ENCODE measurements around the gene VIPAS39. TPM values are rescaled to one million over a fixed set of nuclear protein-coding genes. Genes with fewer than 3 reads are reported as not detected.

The VIPAS39 gene
- polyA plus RNA-seq, 1 experiment: 31.3 TPM

DNA sequence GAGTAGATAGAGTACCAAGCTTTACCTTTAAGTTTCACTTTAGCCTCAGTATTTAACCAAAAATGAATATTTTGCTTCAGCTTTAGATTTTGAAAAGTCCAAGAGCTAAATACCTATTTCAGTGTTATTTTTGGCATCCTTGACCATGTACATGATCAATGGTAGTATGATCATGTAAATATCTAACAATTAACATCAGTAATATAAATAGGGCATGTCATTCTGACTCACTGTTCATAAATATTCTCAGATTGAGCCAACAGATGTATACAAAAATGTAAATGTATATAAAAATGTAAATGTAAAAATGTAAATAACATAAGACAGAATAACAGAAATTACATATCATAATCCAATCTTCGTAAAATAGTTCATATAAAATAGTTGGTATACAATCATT lies 18.8 kb downstream of the VIPAS39 start:
- Histone ChIP-seq H3K27me3 (ENCODE audit: control insufficient read depth, insufficient read depth, low read length) (no peaks in the 10 kb centered on the region), H3K36me3 (ENCODE audit: control insufficient read depth, insufficient read depth, low read length) (peaks cover 21% of the 10 kb centered on the region), H3K4me3 (ENCODE audit: low read depth, low read length) (no peak overlapping the region)
- TF ChIP-seq, protein P1, sequence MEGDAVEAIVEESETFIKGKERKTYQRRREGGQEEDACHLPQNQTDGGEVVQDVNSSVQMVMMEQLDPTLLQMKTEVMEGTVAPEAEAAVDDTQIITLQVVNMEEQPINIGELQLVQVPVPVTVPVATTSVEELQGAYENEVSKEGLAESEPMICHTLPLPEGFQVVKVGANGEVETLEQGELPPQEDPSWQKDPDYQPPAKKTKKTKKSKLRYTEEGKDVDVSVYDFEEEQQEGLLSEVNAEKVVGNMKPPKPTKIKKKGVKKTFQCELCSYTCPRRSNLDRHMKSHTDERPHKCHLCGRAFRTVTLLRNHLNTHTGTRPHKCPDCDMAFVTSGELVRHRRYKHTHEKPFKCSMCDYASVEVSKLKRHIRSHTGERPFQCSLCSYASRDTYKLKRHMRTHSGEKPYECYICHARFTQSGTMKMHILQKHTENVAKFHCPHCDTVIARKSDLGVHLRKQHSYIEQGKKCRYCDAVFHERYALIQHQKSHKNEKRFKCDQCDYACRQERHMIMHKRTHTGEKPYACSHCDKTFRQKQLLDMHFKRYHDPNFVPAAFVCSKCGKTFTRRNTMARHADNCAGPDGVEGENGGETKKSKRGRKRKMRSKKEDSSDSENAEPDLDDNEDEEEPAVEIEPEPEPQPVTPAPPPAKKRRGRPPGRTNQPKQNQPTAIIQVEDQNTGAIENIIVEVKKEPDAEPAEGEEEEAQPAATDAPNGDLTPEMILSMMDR (IDR thresholded peaks at IDR 0.05; ENCODE audit: insufficient read depth, low read depth, low read length): no peak
- DNase-seq (ENCODE audit: low read depth): no peak
- ChIA-PET POLR2A (no interaction called here), CTCF (interaction anchor here (0.9 to 1.3 kb wide), 4 partner anchors 12 to 241 kb away, joined by 3 to 5 read pairs (median 4); no protein-coding TSS in a partner anchor)

DNA sequence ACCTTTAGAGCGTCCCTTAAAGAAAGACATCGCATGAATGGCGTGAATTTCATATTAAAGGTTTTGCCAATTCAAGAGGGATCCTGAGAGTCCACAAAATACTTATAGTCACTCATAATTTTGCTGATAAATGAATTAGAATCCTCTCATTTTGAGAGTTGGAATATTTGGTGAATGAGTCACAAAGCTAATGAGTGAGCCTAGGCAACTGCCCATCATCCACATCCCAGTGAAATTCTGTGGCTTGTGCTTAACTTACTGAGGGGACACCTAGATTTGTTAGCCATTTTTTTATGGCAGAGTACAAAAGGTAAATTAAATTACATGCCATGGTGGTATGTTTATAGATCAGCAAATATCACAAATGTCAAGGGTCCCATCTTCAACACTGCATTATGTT lies 21.4 kb downstream of the VIPAS39 start:
- POLR2A ChIA-PET: no interaction called here
- CTCF ChIA-PET: interaction anchor here (1.0 kb wide), 1 partner anchor 24 kb away, joined by 3 read pairs; no protein-coding TSS in a partner anchor
- DNase-seq (ENCODE audit: low read depth): no peak

DNA sequence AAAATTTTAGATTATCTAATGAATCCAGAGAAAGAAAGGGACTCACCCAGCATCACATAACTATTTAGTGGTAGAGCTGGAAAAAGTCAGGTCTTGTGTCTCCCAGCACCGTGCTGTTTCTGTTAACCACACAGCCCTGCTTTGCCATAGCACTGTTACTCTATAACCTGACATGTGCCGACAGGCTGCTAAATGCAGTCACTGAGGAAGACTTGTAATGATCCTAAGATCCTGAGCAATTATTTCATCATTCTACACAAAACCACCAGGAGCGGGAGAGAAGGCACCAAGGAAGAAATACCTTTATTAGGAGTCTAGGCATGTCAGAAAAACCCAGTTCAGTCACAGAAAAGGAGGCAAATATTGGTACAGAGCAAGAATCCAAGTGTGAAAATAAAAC lies 31.0 kb downstream of the VIPAS39 start:
- POLR2A ChIA-PET: no interaction called here
- Histone ChIP-seq H3K36me3 (ENCODE audit: control insufficient read depth, insufficient read depth, low read length) (peaks cover 21% of the 10 kb centered on the region), H3K27me3 (ENCODE audit: control insufficient read depth, insufficient read depth, low read length) (no peaks in the 10 kb centered on the region), H3K4me3 (ENCODE audit: low read depth, low read length) (no peak overlapping the region)
- TF ChIP-seq, protein P1 (IDR thresholded peaks at IDR 0.05; ENCODE audit: insufficient read depth, low read depth, low read length): no peak
- DNase-seq (ENCODE audit: low read depth): no peak
- CTCF ChIA-PET: interaction anchor here (1.3 to 1.5 kb wide), 2 partner anchors 12 to 62 kb away, joined by 3 to 5 read pairs; no protein-coding TSS in a partner anchor

More for the DNA sequence above, 21.4 kb downstream of the VIPAS39 start:
- Histone ChIP-seq H3K4me3 (ENCODE audit: low read depth, low read length) (no peak overlapping the region), H3K36me3 (ENCODE audit: control insufficient read depth, insufficient read depth, low read length) (peaks cover 7% of the 10 kb centered on the region), H3K27me3 (ENCODE audit: control insufficient read depth, insufficient read depth, low read length) (no peaks in the 10 kb centered on the region)
- TF ChIP-seq, protein P1 (IDR thresholded peaks at IDR 0.05; ENCODE audit: insufficient read depth, low read depth, low read length): no peak

DNA sequence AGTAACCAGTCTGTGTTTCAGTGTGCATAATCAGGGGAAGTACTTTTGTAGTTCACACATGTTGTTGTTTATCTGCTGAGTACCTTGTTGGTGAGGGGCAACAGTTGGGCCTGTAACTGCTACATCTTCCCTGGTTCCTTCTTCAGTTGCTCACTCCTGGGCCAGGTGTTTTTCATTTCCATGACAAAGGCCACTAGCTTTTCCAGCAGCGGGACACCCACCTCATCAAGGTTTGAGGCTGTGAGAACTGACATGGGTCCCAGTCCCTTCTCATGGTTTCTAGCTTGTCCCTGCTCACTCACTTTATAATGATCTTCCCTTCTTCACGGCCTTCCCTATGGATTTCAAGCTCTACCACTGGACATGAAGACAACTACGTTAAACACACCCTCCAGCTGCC lies 32.5 kb downstream of the VIPAS39 start:
- TF ChIP-seq, protein P1 (IDR thresholded peaks at IDR 0.05; ENCODE audit: insufficient read depth, low read depth, low read length): no peak
- no peak for DNase-seq (ENCODE audit: low read depth)
- Histone ChIP-seq H3K27me3 (ENCODE audit: control insufficient read depth, insufficient read depth, low read length) (no peaks in the 10 kb centered on the region), H3K4me3 (ENCODE audit: low read depth, low read length) (no peak overlapping the region), H3K36me3 (ENCODE audit: control insufficient read depth, insufficient read depth, low read length) (peaks cover 21% of the 10 kb centered on the region)
- POLR2A ChIA-PET: no interaction called here
- CTCF ChIA-PET: no interaction called here

DNA sequence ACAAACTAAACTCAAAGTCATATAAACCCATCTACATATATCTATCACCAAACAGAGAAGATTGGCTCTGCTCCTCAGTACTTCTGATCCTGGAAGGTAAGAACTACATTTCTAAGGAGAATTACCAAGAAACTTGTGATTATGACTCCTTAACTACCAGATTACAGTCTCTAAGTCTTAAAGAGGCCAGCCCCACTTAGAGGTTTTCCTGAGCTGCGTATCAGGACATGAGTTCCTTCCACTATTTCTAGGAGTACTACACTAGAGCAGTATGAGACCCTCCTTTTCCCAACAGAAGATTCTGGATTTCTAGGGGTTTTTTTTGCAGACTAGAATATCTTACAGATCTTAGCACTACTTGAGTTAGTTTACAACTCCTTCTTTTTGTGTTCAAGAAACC lies 34.0 kb downstream of the VIPAS39 start, which contains the start of gene NOXRED1:
NOXRED1 (minus strand) TSS at position 101 of the 400 bp plus-strand sequence. CDS start 634 bp downstream, outside the sequence.
- Histone ChIP-seq H3K4me3 (ENCODE audit: low read depth, low read length) (no peak within 1 kb of the TSS), H3K36me3 (ENCODE audit: control insufficient read depth, insufficient read depth, low read length) (peaks cover 14% of the 10 kb centered on the region), H3K27me3 (ENCODE audit: control insufficient read depth, insufficient read depth, low read length) (no peaks in the 10 kb centered on the region)
- CTCF ChIA-PET: no interaction called here
- POLR2A ChIA-PET: no interaction called here
- no peak for DNase-seq (ENCODE audit: low read depth)
- TF ChIP-seq, protein P1 (IDR thresholded peaks at IDR 0.05; ENCODE audit: insufficient read depth, low read depth, low read length): no peak
